Transverse colon (tissue), 4 donors: ENCODE data around the gene CELSR2. TPM values are rescaled to one million over a fixed set of nuclear protein-coding genes. Genes with fewer than 3 reads are reported as not detected.

Experiments used
- DNase-seq: peaks from one replicate; pipeline ENCODE4 v3.0.0-alpha.2; 2019
- H3K27ac ChIP-seq, 4 donors: fragments of 200-600 bp; sonication (generic); 2 replicates each; pipeline ENCODE4 v1.5.1; 2016 to 2018; ENCODE audit warnings: inconsistent platforms in 4 of 4
- H3K27me3 ChIP-seq: fragments of 200-600 bp; sonication (generic); 2 replicates; pipeline ENCODE4 v1.5.1; 2017; ENCODE audit warnings: inconsistent platforms
- H3K36me3 ChIP-seq, 4 donors: fragments of 200-600 bp; sonication (generic); 2 replicates each; pipeline ENCODE4 v1.5.1; 2017 to 2019; ENCODE audit warnings: inconsistent platforms in 4 of 4
- H3K4me1 ChIP-seq, 4 donors: fragments of 200-600 bp; sonication (generic); 2 replicates each; pipeline ENCODE4 v1.5.1; 2017 to 2020; ENCODE audit warnings: inconsistent platforms in 4 of 4
- H3K4me3 ChIP-seq, 4 donors: fragments of 200-600 bp; sonication (generic); 1 replicate in 1 of 4; 2 replicates in 3 of 4; pipeline versions ENCODE4 v1.5.1 to v1.6.1; 2017 to 2019; ENCODE audit warnings: inconsistent platforms in 4 of 4
- H3K9me3 ChIP-seq, 2 donors: fragments of 200-600 bp; sonication (generic); 2 replicates each; pipeline ENCODE4 v1.5.1; 2017 to 2019; ENCODE audit warnings: inconsistent platforms in 2 of 2
- EP300 ChIP-seq: sonication (generic); formaldehyde crosslinking; IDR thresholded peaks from one replicate; pipeline ENCODE4 v1.6.1; 2017; ENCODE audit warnings: antibody characterized with exemption, low read depth
- POLR2A ChIP-seq: fragments of 450-650 bp; IDR thresholded peaks from one replicate; pipeline ENCODE4 v1.6.1; 2016; ENCODE audit warnings: antibody characterized with exemption, mild to moderate bottlenecking, moderate library complexity
- POLR2AphosphoS5 ChIP-seq, 3 donors: sonication (generic); formaldehyde crosslinking; IDR thresholded peaks; one replicate each; pipeline ENCODE4 v1.6.1; 2016; ENCODE audit warnings: antibody characterized with exemption in 3 of 3
- WGBS, 2 donors: methylation state at CpG; one replicate each; pipeline ENCODE4 v1.1.5; 2018; ENCODE audit warnings: low coverage in 1 of 2; 5-methylcytosine and 5-hydroxymethylcytosine counted together
- in situ Hi-C, 4 donors: fragments of 200-750 bp; cut with MboI; loops; one replicate each; pipeline versions ENCODE4 v1.15.0 to v1.15.1; 2017; ENCODE audit warnings: low sequenced_read_pairs in 3 of 4, low pct_ligation_motif_present in 1 of 4, low pct_unique_long_range_greater_than_20kb in 1 of 4
- intact Hi-C: fragments of 100-400 bp; cut with DNase I; formaldehyde crosslinking; loops from one replicate; pipeline ENCODE4 v1.15.1; 2023; ENCODE audit warnings: low total_unique reads
- total RNA-seq, 4 donors: library from RNA; depleted of rRNA; stranded (reverse); fragments of >200 nt; gene quantifications; one replicate each; pipeline ENCODE4 v1.1.0, GENCODE V29; 2016
- TF ChIP-seq, protein P1 (sequence below), 5 experiments: fragments of 200-600 bp in 3 of 5; fragments of 450-650 bp in 2 of 5; sonication (generic) in 3 of 5; IDR thresholded peaks; 1 replicate in 2 of 5; 2 replicates in 3 of 5; pipeline ENCODE4 v1.5.1; 2016 to 2017; ENCODE audit warnings: antibody characterized with exemption in 5 of 5, inconsistent platforms in 3 of 5, mild to moderate bottlenecking in 2 of 5, moderate library complexity in 1 of 5

CELSR2 gene
- total RNA-seq, 4 donors from 2014 or later = 1.8 to 3.7 (median 3.2) TPM

DNA sequence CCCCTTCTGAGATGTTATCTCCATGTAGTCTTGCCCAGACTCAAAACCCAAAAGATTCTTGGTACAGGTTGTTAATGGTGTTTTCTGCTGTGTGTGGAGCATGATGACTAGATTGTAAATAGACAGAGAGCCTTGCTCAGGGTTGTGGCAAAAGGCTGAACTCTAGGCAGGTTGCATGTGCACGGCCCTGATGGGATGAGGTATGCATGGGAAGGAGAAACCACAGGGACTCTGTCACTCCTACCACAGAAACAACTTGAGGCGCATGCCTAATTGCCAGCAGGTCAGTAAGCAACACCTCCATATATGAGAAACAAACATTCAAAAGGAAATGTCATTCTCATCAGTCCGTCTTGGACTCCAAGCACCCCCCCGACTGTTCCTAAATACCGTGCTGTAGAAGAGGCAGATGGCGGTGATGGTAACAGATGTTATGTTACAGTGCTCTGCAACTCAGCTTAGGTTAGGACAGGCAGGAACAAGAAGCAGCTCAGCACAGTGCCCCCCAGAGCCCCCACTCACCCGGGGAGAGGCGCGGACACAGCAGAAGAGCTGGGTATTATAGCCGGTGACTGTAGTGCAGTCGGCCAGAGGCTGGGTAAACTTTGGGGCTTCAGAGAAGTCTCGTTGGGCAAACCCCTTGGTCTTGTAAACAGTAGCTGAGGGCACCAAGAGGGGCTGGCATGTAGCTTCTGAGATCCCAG, 46.5 kb downstream of the CELSR2 start:
- Histone ChIP-seq H3K27ac (no peak overlapping the region), H3K9me3 (no peaks in the 10 kb centered on the region), H3K4me1 (peaks cover 0 to 8% (median 4%) of the 10 kb centered on the region in 4 donors), H3K36me3 (no peaks in the 10 kb centered on the region), H3K4me3 (no peak overlapping the region), H3K27me3 (peaks cover 2% of the 10 kb centered on the region)
- no peak for DNase-seq
- WGBS, 2 donors = 79 to 88% methylated on average over 8 to 12 of the region's 12 CpGs
- intact Hi-C loops = no loop called here
- no peak for TF ChIP-seq POLR2A
- no peak for TF ChIP-seq POLR2AphosphoS5 (IDR thresholded peaks at IDR 0.05)
- TF ChIP-seq EP300 = no peak
- TF ChIP-seq, protein P1, sequence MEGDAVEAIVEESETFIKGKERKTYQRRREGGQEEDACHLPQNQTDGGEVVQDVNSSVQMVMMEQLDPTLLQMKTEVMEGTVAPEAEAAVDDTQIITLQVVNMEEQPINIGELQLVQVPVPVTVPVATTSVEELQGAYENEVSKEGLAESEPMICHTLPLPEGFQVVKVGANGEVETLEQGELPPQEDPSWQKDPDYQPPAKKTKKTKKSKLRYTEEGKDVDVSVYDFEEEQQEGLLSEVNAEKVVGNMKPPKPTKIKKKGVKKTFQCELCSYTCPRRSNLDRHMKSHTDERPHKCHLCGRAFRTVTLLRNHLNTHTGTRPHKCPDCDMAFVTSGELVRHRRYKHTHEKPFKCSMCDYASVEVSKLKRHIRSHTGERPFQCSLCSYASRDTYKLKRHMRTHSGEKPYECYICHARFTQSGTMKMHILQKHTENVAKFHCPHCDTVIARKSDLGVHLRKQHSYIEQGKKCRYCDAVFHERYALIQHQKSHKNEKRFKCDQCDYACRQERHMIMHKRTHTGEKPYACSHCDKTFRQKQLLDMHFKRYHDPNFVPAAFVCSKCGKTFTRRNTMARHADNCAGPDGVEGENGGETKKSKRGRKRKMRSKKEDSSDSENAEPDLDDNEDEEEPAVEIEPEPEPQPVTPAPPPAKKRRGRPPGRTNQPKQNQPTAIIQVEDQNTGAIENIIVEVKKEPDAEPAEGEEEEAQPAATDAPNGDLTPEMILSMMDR (IDR thresholded peaks at IDR 0.05) = no peak
- in situ Hi-C loops = loop anchor here in 1 of 4 donors (25.0 kb wide), 1 partner anchor 116 kb away; no protein-coding TSS in a partner anchor

DNA sequence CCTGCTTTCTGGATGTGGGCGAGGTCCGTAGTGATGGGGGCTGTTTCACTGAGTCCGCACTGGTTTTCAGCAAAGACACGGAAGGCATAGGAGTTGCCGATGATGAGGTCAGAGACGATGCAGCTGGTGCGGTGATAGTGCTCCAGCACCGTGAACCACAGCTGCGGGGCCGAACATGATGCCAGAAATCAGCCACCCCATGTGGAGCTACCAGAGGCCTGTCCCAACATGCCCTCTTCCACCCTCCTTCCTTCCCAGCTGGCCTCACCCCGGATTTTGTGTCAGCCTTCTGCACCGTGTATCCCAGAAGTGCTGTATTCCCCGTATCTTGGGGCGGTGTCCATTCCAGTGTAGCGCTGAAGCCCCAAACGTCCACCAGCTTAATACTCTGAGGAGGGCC, 47.4 kb downstream of the CELSR2 start:
- no peak overlapping the region for H3K27ac ChIP-seq
- WGBS, 2 donors = 93% methylated on average over 16 of the region's 16 CpGs; no CpG with 5 or more reads in 1 of the 2 donors
- in situ Hi-C loops (loop anchor here in 1 of 4 donors (25.0 kb wide), 1 partner anchor 116 kb away; no protein-coding TSS in a partner anchor), intact Hi-C loops (no loop called here)
- no peak overlapping the region for H3K4me3 ChIP-seq
- no peak for TF ChIP-seq EP300
- TF ChIP-seq, protein P1 (IDR thresholded peaks at IDR 0.05) = no peak
- TF ChIP-seq POLR2A = no peak
- TF ChIP-seq POLR2AphosphoS5 (IDR thresholded peaks at IDR 0.05) = no peak
- no peak for DNase-seq
- peaks cover 2% of the 10 kb centered on the region for H3K27me3 ChIP-seq
- no peaks in the 10 kb centered on the region for H3K9me3 ChIP-seq
- H3K36me3 ChIP-seq = no peaks in the 10 kb centered on the region
- peaks cover 0 to 8% (median 4%) of the 10 kb centered on the region in 4 donors for H3K4me1 ChIP-seq

DNA sequence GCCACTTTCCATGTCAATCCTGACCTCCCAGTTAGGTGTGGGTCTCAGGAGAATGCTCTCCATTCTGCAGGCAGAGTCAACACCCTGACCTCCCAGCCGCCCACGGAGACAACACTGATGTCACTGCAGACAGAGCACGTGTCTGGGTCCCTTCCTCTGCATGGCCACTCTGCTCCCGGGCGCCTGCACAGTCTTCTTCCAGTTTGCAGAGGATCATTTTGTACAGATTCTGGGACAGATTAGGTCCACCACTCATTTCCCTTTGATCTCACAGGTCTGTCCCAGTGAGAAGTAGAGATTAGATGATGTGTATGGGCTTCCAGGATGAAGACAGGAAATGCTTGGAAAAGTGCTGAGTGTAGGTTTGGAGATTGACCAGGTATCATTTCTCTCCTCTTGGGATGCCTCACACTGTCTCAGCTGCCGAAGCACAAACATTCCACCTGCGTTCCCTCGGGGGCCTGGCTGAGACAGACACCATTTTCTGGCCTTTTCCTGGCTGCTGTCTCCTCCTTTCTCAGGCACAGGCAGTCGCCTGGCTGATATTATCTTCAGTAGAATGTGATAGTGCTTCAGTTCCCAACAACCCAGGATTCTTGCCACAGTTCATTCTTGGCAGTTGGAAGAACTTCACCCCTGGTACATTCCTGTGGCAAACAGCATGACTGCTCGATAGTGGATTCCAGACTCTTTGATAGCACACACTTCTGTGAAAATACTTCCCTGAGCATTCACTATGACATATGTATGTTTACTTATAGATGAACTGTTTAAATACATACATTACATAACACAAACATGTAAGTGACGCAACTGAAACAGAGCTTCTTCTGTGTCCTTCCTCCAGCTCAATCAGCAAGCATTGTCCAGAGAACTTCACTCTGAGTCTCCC, 49.6 kb downstream of the CELSR2 start:
- no peak for DNase-seq
- TF ChIP-seq EP300 (no peak), POLR2AphosphoS5 (IDR thresholded peaks at IDR 0.05) (no peak), POLR2A (no peak)
- TF ChIP-seq, protein P1 (IDR thresholded peaks at IDR 0.05) = no peak
- Histone ChIP-seq H3K4me1 (peaks cover 0 to 8% (median 4%) of the 10 kb centered on the region in 4 donors), H3K4me3 (no peak overlapping the region), H3K9me3 (no peaks in the 10 kb centered on the region), H3K27ac (peak overlapping the region; percentile 0 to 45 (median 20)), H3K27me3 (peaks cover 2% of the 10 kb centered on the region), H3K36me3 (no peaks in the 10 kb centered on the region)
- intact Hi-C loops = no loop called here
- in situ Hi-C loops = loop anchor here in 1 of 4 donors (25.0 kb wide), 1 partner anchor 113 kb away; no protein-coding TSS in a partner anchor
- 36 to 59% methylated on average over 5 to 11 of the region's 11 CpGs for WGBS, 2 donors
